PC-3 (cell line): Measurements from ENCODE around the gene SKIDA1. TPM values are rescaled to one million over a fixed set of nuclear protein-coding genes. Genes with fewer than 3 reads are reported as not detected.

ENCODE experiments used
- ATAC-seq: fragments of 200-7000 bp; cut with Tn5 transposase; 2 replicates; pipeline ENCODE4 v1.9.1; 2020; ENCODE audit warnings: mild to moderate bottlenecking, moderate library complexity
- BruUV-seq: library from RNA; stranded (reverse); fragments of 400-500 nt; replicated peaks from 2 replicates; lab custom pipeline; 2021; lab: Mats Ljungman, UMichigan
- CTCF ChIA-PET: fragments of 300-600 bp; sonication (Branson Sonifier 250); formaldehyde crosslinking; loops from one replicate; lab custom pipeline; 2022; ENCODE audit warnings: antibody characterized with exemption; lab: Charles Lee
- POLR2A ChIA-PET: fragments of 300-600 bp; sonication (Branson Sonifier 250); formaldehyde crosslinking; loops from one replicate; lab custom pipeline; 2022; ENCODE audit warnings: antibody characterized with exemption; ENCODE audit not compliant: unreplicated experiment; lab: Charles Lee
- DNase-seq: peaks from one replicate; pipeline ENCODE4 v3.0.0-alpha.2; 2015
- H2AFZ ChIP-seq: fragments of 300-600 bp; sonication (generic); 2 replicates; pipeline ENCODE4 v1.6.0; 2016; ENCODE audit warnings: antibody characterized with exemption, low read length
- H3F3A ChIP-seq: fragments of 300-600 bp; sonication (generic); one replicate; pipeline ENCODE4 v1.6.0; 2017; ENCODE audit warnings: antibody characterized with exemption, low read length, control low read depth, mild to moderate bottlenecking; ENCODE audit not compliant: unreplicated experiment
- H3K27ac ChIP-seq: fragments of 300-600 bp; sonication (generic); 2 replicates; pipeline ENCODE4 v1.5.1; 2016; ENCODE audit warnings: mild to moderate bottlenecking, low read length
- H3K27me3 ChIP-seq: fragments of 300-600 bp; sonication (generic); 2 replicates; pipeline ENCODE4 v1.6.1; 2016; ENCODE audit warnings: low read length, mixed read lengths
- H3K36me3 ChIP-seq: fragments of 300-600 bp; sonication (generic); 2 replicates; pipeline ENCODE4 v1.6.1; 2016; ENCODE audit warnings: low read depth, mixed run types, low read length, mixed read lengths
- H3K4me1 ChIP-seq: fragments of 300-600 bp; sonication (generic); 2 replicates; pipeline ENCODE4 v1.5.1; 2016; ENCODE audit warnings: low read length; ENCODE audit not compliant: insufficient read depth
- H3K4me2 ChIP-seq: fragments of 300-600 bp; sonication (generic); 2 replicates; pipeline ENCODE4 v1.6.0; 2016; ENCODE audit warnings: low read length
- H3K4me3 ChIP-seq: fragments of 300-600 bp; sonication (generic); 2 replicates; pipeline ENCODE4 v1.5.1; 2016; ENCODE audit warnings: mild to moderate bottlenecking, low read length, mixed read lengths
- H3K79me2 ChIP-seq: fragments of 300-600 bp; sonication (generic); 2 replicates; pipeline ENCODE4 v1.6.1; 2017; ENCODE audit warnings: low read length, mixed read lengths
- H3K9ac ChIP-seq: fragments of 300-600 bp; sonication (generic); 2 replicates; pipeline ENCODE4 v1.6.0; 2016; ENCODE audit warnings: mild to moderate bottlenecking, low read length
- H3K9me2 ChIP-seq: fragments of 300-600 bp; sonication (generic); replicated peaks from 2 replicates; pipeline ENCODE4 v1.6.1; 2016; ENCODE audit warnings: mixed run types, low read length, mixed read lengths
- H3K9me3 ChIP-seq: fragments of 300-600 bp; sonication (generic); 2 replicates; pipeline ENCODE4 v1.6.1; 2016; ENCODE audit warnings: low read length, mixed read lengths
- H4K20me1 ChIP-seq: fragments of 300-600 bp; sonication (generic); 2 replicates; pipeline ENCODE4 v1.6.1; 2016; ENCODE audit warnings: low read length, mixed read lengths
- CTCF ChIP-seq: fragments of 300-600 bp; sonication (generic); conservative IDR thresholded peaks from 2 replicates; pipeline ENCODE4 v1.5.1; 2017; ENCODE audit warnings: antibody characterized with exemption, low read depth, mild to moderate bottlenecking, low read length
- EZH2 ChIP-seq: fragments of 300-600 bp; sonication (generic); IDR thresholded peaks from one replicate; pipeline ENCODE4 v1.6.1; 2017; ENCODE audit warnings: antibody characterized with exemption, mild to moderate bottlenecking, low read length; ENCODE audit not compliant: unreplicated experiment
- EZH2phosphoT487 ChIP-seq: fragments of 300-600 bp; sonication (generic); IDR thresholded peaks from 2 replicates; pipeline ENCODE4 v1.6.1; 2018; ENCODE audit warnings: mild to moderate bottlenecking, antibody characterized with exemption, low read length, borderline replicate concordance
- intact Hi-C: fragments of 100-400 bp; cut with micrococcal nuclease; formaldehyde crosslinking; loops from 2 replicates; pipeline ENCODE4 v1.9.0; 2023
- total RNA-seq: library from RNA; depleted of rRNA; stranded (reverse); fragments of >200 nt; gene quantifications from 2 replicates; pipeline ENCODE4 v1.2.3, GENCODE V29; 2014

The SKIDA1 gene
- total RNA-seq, 1 experiment from 2014 or later = 0.26 TPM

- Histone ChIP-seq H3K9ac (no peak overlapping the region), H3K27ac (no peak overlapping the region), H3K4me3 (no peak overlapping the region), H3K27me3 (no peaks in the 10 kb centered on the region), H3K79me2 (no peaks in the 10 kb centered on the region), H2AFZ (no peak overlapping the region), H3K4me2 (no peak overlapping the region), H4K20me1 (no peaks in the 10 kb centered on the region), H3K4me1 (no peaks in the 10 kb centered on the region), H3K36me3 (no peaks in the 10 kb centered on the region), H3F3A (no peaks in the 10 kb centered on the region), H3K9me3 (no peaks in the 10 kb centered on the region), H3K9me2 (no peaks in the 10 kb centered on the region)
- no peak for ATAC-seq
- ChIA-PET POLR2A (no interaction called here), CTCF (no interaction called here)
- no TSS peak for BruUV-seq
- no peak for DNase-seq
- intact Hi-C loops = no loop called here
- TF ChIP-seq CTCF (no peak), EZH2phosphoT487 (no peak), EZH2 (no peak)
These were observed 24.9 kb downstream of the SKIDA1 start for GRCh38 chr10:21500578-21500910.

- Histone ChIP-seq H3K4me1 (no peaks in the 10 kb centered on the region; the same call in 1 of the 2 replicates), H3K9ac (no peak overlapping the region), H3K27me3 (no peaks in the 10 kb centered on the region), H3K27ac (no peak overlapping the region), H2AFZ (no peak overlapping the region), H3K4me3 (no peak overlapping the region), H3K9me2 (no peaks in the 10 kb centered on the region), H4K20me1 (no peaks in the 10 kb centered on the region), H3F3A (no peaks in the 10 kb centered on the region), H3K9me3 (no peaks in the 10 kb centered on the region), H3K4me2 (no peak overlapping the region), H3K36me3 (no peaks in the 10 kb centered on the region), H3K79me2 (no peaks in the 10 kb centered on the region)
- no peak for DNase-seq
- CTCF ChIA-PET = no interaction called here
- ATAC-seq = no peak
- TF ChIP-seq CTCF (no peak), EZH2phosphoT487 (no peak), EZH2 (no peak)
- intact Hi-C loops = loop anchor here (5.0 to 10.0 kb wide), 4 partner anchors 165 to 425 kb away; no protein-coding TSS in a partner anchor
- BruUV-seq = no TSS peak
- POLR2A ChIA-PET = no interaction called here
These were observed 25.5 kb downstream of the SKIDA1 start for GRCh38 chr10:21499701-21500577.

GRCh38 chr10:21498986-21499385 lies 26.5 kb downstream of the SKIDA1 start:
- Histone ChIP-seq H3F3A (no peaks in the 10 kb centered on the region), H3K4me2 (no peak overlapping the region), H4K20me1 (no peaks in the 10 kb centered on the region), H3K79me2 (no peaks in the 10 kb centered on the region), H3K4me1 (no peaks in the 10 kb centered on the region; the same call in 1 of the 2 replicates), H3K4me3 (no peak overlapping the region), H3K9ac (no peak overlapping the region), H3K9me3 (no peaks in the 10 kb centered on the region), H3K36me3 (no peaks in the 10 kb centered on the region), H2AFZ (no peak overlapping the region), H3K27ac (no peak overlapping the region), H3K27me3 (no peaks in the 10 kb centered on the region), H3K9me2 (no peaks in the 10 kb centered on the region)
- no peak for DNase-seq
- no peak for ATAC-seq
- TF ChIP-seq EZH2 (no peak), CTCF (no peak), EZH2phosphoT487 (no peak)
- CTCF ChIA-PET = no interaction called here
- POLR2A ChIA-PET = no interaction called here
- intact Hi-C loops = loop anchor here (5.0 to 10.0 kb wide), 4 partner anchors 164 to 424 kb away; no protein-coding TSS in a partner anchor
- no TSS peak for BruUV-seq
